ENCODE data around the gene CBX4. TPM values are rescaled to one million over a fixed set of nuclear protein-coding genes. Genes with fewer than 3 reads are reported as not detected.

The CBX4 gene
- total and polyA plus RNA-seq, 2 of the 13 experiments (the other 11 are each of a cell fraction or from before 2014, with no cell fraction given), result 25.8 to 50.8 TPM

DNA sequence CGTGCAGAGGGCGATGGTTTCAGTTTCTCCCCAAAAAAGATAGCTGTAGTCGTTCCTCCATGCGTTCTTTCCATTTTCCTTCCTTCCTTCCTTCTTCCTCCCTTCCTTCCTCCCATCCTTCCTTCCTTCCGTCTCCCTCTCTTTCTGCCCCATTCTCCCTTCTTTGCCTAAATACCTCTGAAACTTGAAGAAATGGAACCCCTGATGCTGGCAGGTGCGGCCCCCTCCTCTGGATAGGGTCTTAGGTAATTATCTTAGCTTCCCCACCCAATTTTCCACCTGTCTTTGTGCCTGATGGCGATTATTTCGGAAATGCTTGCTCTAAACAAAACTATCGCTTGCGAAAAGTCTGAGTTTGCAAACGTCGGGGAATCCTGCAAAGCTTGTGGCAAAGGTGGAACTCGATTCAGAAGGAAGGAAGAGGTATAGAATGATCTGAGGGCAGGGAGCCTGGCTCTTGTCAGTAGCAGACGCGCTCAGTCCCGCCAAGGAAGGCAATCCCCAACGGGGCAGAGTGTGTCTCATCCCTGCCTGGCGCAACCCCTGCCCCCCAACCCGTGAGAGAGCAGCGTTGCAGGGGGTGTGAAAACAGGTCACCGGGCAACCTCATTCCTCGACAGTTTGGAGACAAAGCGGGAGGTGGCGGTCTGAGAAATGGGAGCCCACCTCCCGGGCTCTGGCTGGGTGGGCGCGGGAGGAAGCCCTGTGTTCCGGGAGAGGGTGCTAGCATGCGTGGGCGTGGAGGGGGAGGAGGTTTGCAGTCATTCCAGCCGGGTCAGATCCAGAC is 39.5 kb downstream of the CBX4 start (continued):
- TF ChIP-seq, protein P1, sequence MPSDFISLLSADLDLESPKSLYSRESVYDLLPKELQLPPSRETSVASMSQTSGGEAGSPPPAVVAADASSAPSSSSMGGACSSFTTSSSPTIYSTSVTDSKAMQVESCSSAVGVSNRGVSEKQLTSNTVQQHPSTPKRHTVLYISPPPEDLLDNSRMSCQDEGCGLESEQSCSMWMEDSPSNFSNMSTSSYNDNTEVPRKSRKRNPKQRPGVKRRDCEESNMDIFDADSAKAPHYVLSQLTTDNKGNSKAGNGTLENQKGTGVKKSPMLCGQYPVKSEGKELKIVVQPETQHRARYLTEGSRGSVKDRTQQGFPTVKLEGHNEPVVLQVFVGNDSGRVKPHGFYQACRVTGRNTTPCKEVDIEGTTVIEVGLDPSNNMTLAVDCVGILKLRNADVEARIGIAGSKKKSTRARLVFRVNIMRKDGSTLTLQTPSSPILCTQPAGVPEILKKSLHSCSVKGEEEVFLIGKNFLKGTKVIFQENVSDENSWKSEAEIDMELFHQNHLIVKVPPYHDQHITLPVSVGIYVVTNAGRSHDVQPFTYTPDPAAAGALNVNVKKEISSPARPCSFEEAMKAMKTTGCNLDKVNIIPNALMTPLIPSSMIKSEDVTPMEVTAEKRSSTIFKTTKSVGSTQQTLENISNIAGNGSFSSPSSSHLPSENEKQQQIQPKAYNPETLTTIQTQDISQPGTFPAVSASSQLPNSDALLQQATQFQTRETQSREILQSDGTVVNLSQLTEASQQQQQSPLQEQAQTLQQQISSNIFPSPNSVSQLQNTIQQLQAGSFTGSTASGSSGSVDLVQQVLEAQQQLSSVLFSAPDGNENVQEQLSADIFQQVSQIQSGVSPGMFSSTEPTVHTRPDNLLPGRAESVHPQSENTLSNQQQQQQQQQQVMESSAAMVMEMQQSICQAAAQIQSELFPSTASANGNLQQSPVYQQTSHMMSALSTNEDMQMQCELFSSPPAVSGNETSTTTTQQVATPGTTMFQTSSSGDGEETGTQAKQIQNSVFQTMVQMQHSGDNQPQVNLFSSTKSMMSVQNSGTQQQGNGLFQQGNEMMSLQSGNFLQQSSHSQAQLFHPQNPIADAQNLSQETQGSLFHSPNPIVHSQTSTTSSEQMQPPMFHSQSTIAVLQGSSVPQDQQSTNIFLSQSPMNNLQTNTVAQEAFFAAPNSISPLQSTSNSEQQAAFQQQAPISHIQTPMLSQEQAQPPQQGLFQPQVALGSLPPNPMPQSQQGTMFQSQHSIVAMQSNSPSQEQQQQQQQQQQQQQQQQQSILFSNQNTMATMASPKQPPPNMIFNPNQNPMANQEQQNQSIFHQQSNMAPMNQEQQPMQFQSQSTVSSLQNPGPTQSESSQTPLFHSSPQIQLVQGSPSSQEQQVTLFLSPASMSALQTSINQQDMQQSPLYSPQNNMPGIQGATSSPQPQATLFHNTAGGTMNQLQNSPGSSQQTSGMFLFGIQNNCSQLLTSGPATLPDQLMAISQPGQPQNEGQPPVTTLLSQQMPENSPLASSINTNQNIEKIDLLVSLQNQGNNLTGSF (CRISPR knock-in tag; IDR thresholded peaks at IDR 0.05), result no peak
- TF ChIP-seq MTF2 (CRISPR knock-in tag; IDR thresholded peaks at IDR 0.05; ENCODE audit: borderline replicate concordance) (peak; percentile 81; the same call in 1 of the 2 replicates), EED (CRISPR knock-in tag; IDR thresholded peaks at IDR 0.05) (0 out of 2 replicates have a peak, but pooled peaks have one; percentile 75), RFXAP (CRISPR knock-in tag; IDR thresholded peaks at IDR 0.05; ENCODE audit: borderline replicate concordance) (0 out of 2 replicates have a peak, but pooled peaks have one; percentile 9), ZBTB21 (CRISPR knock-in tag; IDR thresholded peaks at IDR 0.05) (no peak), TCF12 (IDR thresholded peaks at IDR 0.05) (no peak), TCF12 (CRISPR knock-in tag; IDR thresholded peaks at IDR 0.05) (no peak), KAT2B (IDR thresholded peaks at IDR 0.05; ENCODE audit: borderline replicate concordance, low read depth, low read length) (no peak)
- TF ChIP-seq, protein P2, sequence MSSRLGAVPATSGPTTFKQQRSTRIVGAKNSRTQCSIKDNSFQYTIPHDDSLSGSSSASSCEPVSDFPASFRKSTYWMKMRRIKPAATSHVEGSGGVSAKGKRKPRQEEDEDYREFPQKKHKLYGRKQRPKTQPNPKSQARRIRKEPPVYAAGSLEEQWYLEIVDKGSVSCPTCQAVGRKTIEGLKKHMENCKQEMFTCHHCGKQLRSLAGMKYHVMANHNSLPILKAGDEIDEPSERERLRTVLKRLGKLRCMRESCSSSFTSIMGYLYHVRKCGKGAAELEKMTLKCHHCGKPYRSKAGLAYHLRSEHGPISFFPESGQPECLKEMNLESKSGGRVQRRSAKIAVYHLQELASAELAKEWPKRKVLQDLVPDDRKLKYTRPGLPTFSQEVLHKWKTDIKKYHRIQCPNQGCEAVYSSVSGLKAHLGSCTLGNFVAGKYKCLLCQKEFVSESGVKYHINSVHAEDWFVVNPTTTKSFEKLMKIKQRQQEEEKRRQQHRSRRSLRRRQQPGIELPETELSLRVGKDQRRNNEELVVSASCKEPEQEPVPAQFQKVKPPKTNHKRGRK (CRISPR knock-in tag; IDR thresholded peaks at IDR 0.05), result 0 out of 2 replicates have a peak, but pooled peaks have one; percentile 13
